Mammary epithelial cell (primary cell): ENCODE data around the gene RPTOR.

Experiments used
- EZH2 ChIP-seq: IDR thresholded peaks from 2 replicates; pipeline ENCODE4 v1.6.1; 2012; ENCODE audit warnings: low read length, inconsistent platforms, borderline replicate concordance
- TF ChIP-seq, protein P1 (sequence below), 2 donors: IDR thresholded peaks in 1 of 2; conservative IDR thresholded peaks in 1 of 2; 2 replicates each; pipeline ENCODE4 v1.5.1; 2011 to 2012; ENCODE audit warnings: inconsistent platforms in 2 of 2, low read length in 2 of 2, mild to moderate bottlenecking in 2 of 2, control low read depth in 1 of 2, low read depth in 1 of 2; ENCODE audit not compliant: insufficient read depth in 1 of 2; ENCODE audit errors: extremely low read depth in 1 of 2

DNA sequence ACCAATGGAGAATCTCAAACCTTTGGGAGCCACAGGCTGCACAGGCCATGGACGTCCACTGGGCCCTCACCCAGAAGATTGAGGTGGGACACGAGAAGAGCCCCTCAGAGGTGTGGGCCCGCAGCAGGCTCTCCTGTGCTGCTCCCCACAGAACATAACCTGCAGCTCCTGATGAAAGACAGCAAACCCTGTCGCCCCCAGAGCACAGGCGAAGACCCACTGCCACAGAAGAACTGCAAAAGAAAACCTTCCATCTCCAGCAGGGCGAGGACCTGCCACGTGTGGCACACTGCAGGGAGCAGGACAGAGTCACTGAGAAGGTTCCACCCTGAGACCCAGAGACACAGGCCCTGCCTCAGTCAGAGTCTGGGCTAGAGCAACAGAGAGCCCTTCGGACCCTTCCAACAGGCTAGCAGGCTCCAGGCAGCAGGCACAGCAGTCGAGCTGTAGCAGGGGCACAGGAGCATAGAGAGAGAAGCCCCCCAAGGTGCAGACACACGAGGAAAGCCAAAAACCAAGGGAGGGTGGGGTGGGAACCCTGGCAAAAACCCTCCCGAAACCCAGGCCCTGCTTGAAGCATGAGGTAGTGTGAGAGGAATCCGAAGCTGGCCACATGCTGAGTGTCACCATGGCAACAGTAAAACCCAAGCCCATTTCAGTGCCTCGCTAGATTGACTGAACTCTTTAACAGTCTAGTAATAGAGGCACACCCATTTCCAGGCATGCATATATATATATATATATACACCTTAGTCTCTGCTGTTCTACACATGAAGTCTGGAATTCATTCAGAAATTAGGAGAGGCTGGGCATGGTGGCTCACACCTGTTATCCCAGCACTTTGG, 387.0 kb downstream of the RPTOR start:
- TF ChIP-seq, protein P1, sequence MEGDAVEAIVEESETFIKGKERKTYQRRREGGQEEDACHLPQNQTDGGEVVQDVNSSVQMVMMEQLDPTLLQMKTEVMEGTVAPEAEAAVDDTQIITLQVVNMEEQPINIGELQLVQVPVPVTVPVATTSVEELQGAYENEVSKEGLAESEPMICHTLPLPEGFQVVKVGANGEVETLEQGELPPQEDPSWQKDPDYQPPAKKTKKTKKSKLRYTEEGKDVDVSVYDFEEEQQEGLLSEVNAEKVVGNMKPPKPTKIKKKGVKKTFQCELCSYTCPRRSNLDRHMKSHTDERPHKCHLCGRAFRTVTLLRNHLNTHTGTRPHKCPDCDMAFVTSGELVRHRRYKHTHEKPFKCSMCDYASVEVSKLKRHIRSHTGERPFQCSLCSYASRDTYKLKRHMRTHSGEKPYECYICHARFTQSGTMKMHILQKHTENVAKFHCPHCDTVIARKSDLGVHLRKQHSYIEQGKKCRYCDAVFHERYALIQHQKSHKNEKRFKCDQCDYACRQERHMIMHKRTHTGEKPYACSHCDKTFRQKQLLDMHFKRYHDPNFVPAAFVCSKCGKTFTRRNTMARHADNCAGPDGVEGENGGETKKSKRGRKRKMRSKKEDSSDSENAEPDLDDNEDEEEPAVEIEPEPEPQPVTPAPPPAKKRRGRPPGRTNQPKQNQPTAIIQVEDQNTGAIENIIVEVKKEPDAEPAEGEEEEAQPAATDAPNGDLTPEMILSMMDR (conservative IDR thresholded peaks at IDR 0.05 in 1 of 2, IDR thresholded peaks at IDR 0.05 in 1 of 2; ENCODE audit: extremely low read depth in 1 of 2, insufficient read depth in 1 of 2, low read depth in 1 of 2, low read length in 2 of 2), result no peak
- no peak for TF ChIP-seq EZH2
